ENCODE results near the gene TRIM41.
"Not testable (repeated sequence)": the region's sequence is repeated elsewhere in the genome, so short reads cannot be mapped to it uniquely, and the experiment has no call there.

TRIM41 gene

GRCh38 chr5:181193656-181194055 lies 29.4 kb upstream of the TRIM41 start:
- no peak for FAIRE-seq

- no peak for FAIRE-seq
Measured at GRCh38 chr5:181194489-181195248, 28.4 kb upstream of the TRIM41 start.

- no peak for FAIRE-seq
Measured at GRCh38 chr5:181195249-181195761, 27.8 kb upstream of the TRIM41 start.

- no peak for FAIRE-seq
Measured at GRCh38 chr5:181197326-181197951, 25.6 kb upstream of the TRIM41 start.

GRCh38 chr5:181198106-181198685 lies 24.9 kb upstream of the TRIM41 start:
- no peak for FAIRE-seq

- FAIRE-seq: no peak
Measured at GRCh38 chr5:181198905-181199519, 24.1 kb upstream of the TRIM41 start.

- no peak for FAIRE-seq
Measured at GRCh38 chr5:181199881-181200638, 23.0 kb upstream of the TRIM41 start.

- FAIRE-seq: no peak
Measured at GRCh38 chr5:181200816-181201215, 22.3 kb upstream of the TRIM41 start.

GRCh38 chr5:181203093-181203711 lies 19.9 kb upstream of the TRIM41 start:
- FAIRE-seq: no peak

- no peak for FAIRE-seq
Measured at GRCh38 chr5:181203777-181204112, 19.3 kb upstream of the TRIM41 start.

GRCh38 chr5:181204113-181204825 lies 18.8 kb upstream of the TRIM41 start:
- FAIRE-seq: no peak

GRCh38 chr5:181204826-181205760 lies 18.0 kb upstream of the TRIM41 start, which contains the start of gene TRIM7:
Gene TRIM7 (minus strand): TSS chr5:181205196. CDS start chr5:181205110, 86 bp downstream.
- no peak for FAIRE-seq

GRCh38 chr5:181205761-181206649 lies 17.1 kb upstream of the TRIM41 start:
- no peak for FAIRE-seq

- FAIRE-seq: peak; percentile 91
Measured at GRCh38 chr5:181207214-181207959, 15.7 kb upstream of the TRIM41 start.

- FAIRE-seq: no peak
Measured at GRCh38 chr5:181207960-181208253, 15.2 kb upstream of the TRIM41 start.

GRCh38 chr5:181209006-181209405 lies 14.1 kb upstream of the TRIM41 start:
- FAIRE-seq: not testable (repeated sequence)

- FAIRE-seq: not testable (repeated sequence)
Measured at GRCh38 chr5:181210148-181210547, 12.9 kb upstream of the TRIM41 start.

- FAIRE-seq: not testable (repeated sequence)
Measured at GRCh38 chr5:181210698-181211097, 12.4 kb upstream of the TRIM41 start.

GRCh38 chr5:181211208-181211607 lies 11.9 kb upstream of the TRIM41 start:
- no peak for FAIRE-seq

Data from A204.1 (cell line).